ENCODE measurements around the gene BFSP1. TPM values are rescaled to one million over a fixed set of nuclear protein-coding genes. Genes with fewer than 3 reads are reported as not detected.

Gene BFSP1
- total and polyA plus RNA-seq, 2 donors from 2014 or later, result 1.3 to 2.1 TPM

- intact Hi-C loops (cut with DNase I), result no loop called here
- H3K9ac ChIP-seq (ENCODE audit: low read length in 3 of 3), result no peak overlapping the region
- H3K36me3 ChIP-seq (ENCODE audit: control insufficient read depth in 2 of 3, insufficient read depth in 3 of 3, low read length in 3 of 3), result no peaks in the 10 kb centered on the region
- FAIRE-seq (no peak), DNase-seq (no peak)
- H3K9me3 ChIP-seq (ENCODE audit: control insufficient read depth in 2 of 3, insufficient read depth in 1 of 3, low read length in 3 of 3), result no peaks in the 10 kb centered on the region
- peaks cover 4 to 17% (median 9%) of the 10 kb centered on the region in 3 donors for H3K4me1 ChIP-seq (ENCODE audit: control insufficient read depth in 2 of 3, insufficient read depth in 2 of 3, low read depth in 1 of 3, low read length in 3 of 3)
- peak overlapping the region; percentile 53 to 59 for H3K27ac ChIP-seq (ENCODE audit: low read depth in 2 of 2, low read length in 2 of 2)
- no peaks in the 10 kb centered on the region for H3K27me3 ChIP-seq (ENCODE audit: control insufficient read depth, insufficient read depth, low read length)
- TF ChIP-seq CTCF (IDR thresholded peaks at IDR 0.05; ENCODE audit: borderline replicate concordance, extremely low read depth, insufficient read depth), result no peak
- no peak overlapping the region for H3K4me3 ChIP-seq (ENCODE audit: low read length in 3 of 3)
Observed at GRCh38 chr20:17558941-17559304, 27.7 kb upstream of the BFSP1 start.

- H3K4me1 ChIP-seq (ENCODE audit: control insufficient read depth in 2 of 3, insufficient read depth in 2 of 3, low read depth in 1 of 3, low read length in 3 of 3), result peaks cover 4 to 17% (median 9%) of the 10 kb centered on the region in 3 donors
- intact Hi-C loops (cut with DNase I), result no loop called here
- FAIRE-seq (no peak), DNase-seq (peak in 1 of 5 donors; percentile 35)
- peak overlapping the region; percentile 53 to 59 for H3K27ac ChIP-seq (ENCODE audit: low read depth in 2 of 2, low read length in 2 of 2)
- H3K27me3 ChIP-seq (ENCODE audit: control insufficient read depth, insufficient read depth, low read length), result no peaks in the 10 kb centered on the region
- no peak overlapping the region for H3K9ac ChIP-seq (ENCODE audit: low read length in 3 of 3)
- no peak overlapping the region for H3K4me3 ChIP-seq (ENCODE audit: low read length in 3 of 3)
- H3K36me3 ChIP-seq (ENCODE audit: control insufficient read depth in 2 of 3, insufficient read depth in 3 of 3, low read length in 3 of 3), result no peaks in the 10 kb centered on the region
- no peak for TF ChIP-seq CTCF (IDR thresholded peaks at IDR 0.05; ENCODE audit: borderline replicate concordance, extremely low read depth, insufficient read depth)
- no peaks in the 10 kb centered on the region for H3K9me3 ChIP-seq (ENCODE audit: control insufficient read depth in 2 of 3, insufficient read depth in 1 of 3, low read length in 3 of 3)
Observed at GRCh38 chr20:17558154-17558940, 27.2 kb upstream of the BFSP1 start.

- Histone ChIP-seq H3K9ac (ENCODE audit: low read length in 3 of 3) (peak overlapping the region in 1 of 3 donors; percentile 38), H3K4me1 (ENCODE audit: control insufficient read depth in 2 of 3, insufficient read depth in 2 of 3, low read depth in 1 of 3, low read length in 3 of 3) (peaks cover 4 to 17% (median 9%) of the 10 kb centered on the region in 3 donors), H3K36me3 (ENCODE audit: control insufficient read depth in 2 of 3, insufficient read depth in 3 of 3, low read length in 3 of 3) (no peaks in the 10 kb centered on the region), H3K27ac (ENCODE audit: low read depth in 2 of 2, low read length in 2 of 2) (peak overlapping the region; percentile 53 to 61), H3K27me3 (ENCODE audit: control insufficient read depth, insufficient read depth, low read length) (no peaks in the 10 kb centered on the region), H3K4me3 (ENCODE audit: low read length in 3 of 3) (no peak overlapping the region), H3K9me3 (ENCODE audit: control insufficient read depth in 2 of 3, insufficient read depth in 1 of 3, low read length in 3 of 3) (no peaks in the 10 kb centered on the region)
- FAIRE-seq, result no peak
- TF ChIP-seq CTCF (IDR thresholded peaks at IDR 0.05; ENCODE audit: borderline replicate concordance, extremely low read depth, insufficient read depth), result no peak
- intact Hi-C loops (cut with DNase I), result no loop called here
- DNase-seq, result peak in 3 of 5 donors; percentile 39 to 80 (median 79)
Observed at GRCh38 chr20:17557675-17558006, 26.5 kb upstream of the BFSP1 start.

Data from kidney (tissue), 14 donors.